Adrenal gland (tissue), 5 donors: Measurements from ENCODE around the gene RAD21L1.

Experiments used
- CTCF ChIP-seq, 6 experiments: fragments of 450-650 bp in 4 of 6; fragments of 200-600 bp in 2 of 6; sonication (generic) in 1 of 6; IDR thresholded peaks; 1 replicate in 5 of 6; 2 replicates in 1 of 6; pipeline versions ENCODE4 v1.5.1 to v1.8.0; 2016 to 2021; ENCODE audit warnings: antibody characterized with exemption in 6 of 6, mild to moderate bottlenecking in 2 of 6, moderate library complexity in 1 of 6
- POLR2A ChIP-seq, 2 donors: fragments of 450-650 bp; IDR thresholded peaks; one replicate each; pipeline ENCODE4 v1.6.1; 2017; ENCODE audit warnings: antibody characterized with exemption in 2 of 2, mild to moderate bottlenecking in 2 of 2, moderate library complexity in 1 of 2
- donor health status: DM: no; HTN: no; CAD: no.

GRCh38 chr20:1280195-1281102, 54.6 kb downstream of the RAD21L1 start:
- no peak for TF ChIP-seq CTCF (IDR thresholded peaks at IDR 0.05)
- TF ChIP-seq POLR2A (IDR thresholded peaks at IDR 0.05), result no peak
